HuH-7.5 (cell line): Measurements from ENCODE around the gene ERICH3.

Experiments
- DNase-seq: peaks from one replicate; pipeline ENCODE4 v3.0.0; 2011; ENCODE audit warnings: low spot score

ERICH3 gene

DNA sequence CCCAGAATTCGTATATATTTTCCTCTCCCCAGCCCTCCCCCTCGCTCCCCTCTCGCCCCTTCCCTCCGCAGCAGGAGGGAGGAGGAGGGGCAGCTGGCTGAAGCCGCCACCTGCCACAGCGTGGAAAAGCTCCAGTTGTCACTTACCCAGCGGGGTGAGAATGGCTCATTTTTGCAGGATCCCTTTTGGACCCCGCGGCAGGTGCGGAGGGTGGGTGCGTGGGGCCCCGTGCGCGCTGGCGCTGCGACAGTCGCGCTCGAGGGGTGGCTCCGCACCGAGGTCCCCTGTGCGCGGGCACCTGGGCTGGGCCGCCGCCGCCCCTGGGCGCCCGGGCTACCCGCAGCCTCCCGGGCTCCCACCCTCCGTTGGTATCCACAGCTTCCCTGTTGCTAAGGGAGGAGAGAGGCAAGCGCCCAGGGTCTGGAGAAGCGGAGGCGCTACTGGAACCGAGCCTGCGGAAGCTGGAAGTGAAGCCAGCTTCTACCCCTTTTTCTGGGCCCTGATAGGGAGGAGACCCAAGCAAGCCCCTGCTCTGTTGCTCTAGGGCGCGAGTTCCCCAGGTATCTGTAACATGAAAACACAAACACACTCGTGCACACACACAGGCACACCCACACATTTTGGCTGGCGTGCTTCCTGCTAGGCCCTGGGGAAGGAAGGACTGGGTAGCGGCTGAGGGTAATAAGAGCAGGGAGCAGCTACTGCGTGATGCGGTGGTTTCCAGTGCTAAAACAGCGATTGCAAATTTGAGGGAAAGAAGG, at the start of gene ERICH3:
Gene ERICH3 (minus strand): TSS at position 442 of the 761 bp plus-strand sequence. CDS start 273 bp downstream, at position 169.
- DNase-seq: no peak

DNA sequence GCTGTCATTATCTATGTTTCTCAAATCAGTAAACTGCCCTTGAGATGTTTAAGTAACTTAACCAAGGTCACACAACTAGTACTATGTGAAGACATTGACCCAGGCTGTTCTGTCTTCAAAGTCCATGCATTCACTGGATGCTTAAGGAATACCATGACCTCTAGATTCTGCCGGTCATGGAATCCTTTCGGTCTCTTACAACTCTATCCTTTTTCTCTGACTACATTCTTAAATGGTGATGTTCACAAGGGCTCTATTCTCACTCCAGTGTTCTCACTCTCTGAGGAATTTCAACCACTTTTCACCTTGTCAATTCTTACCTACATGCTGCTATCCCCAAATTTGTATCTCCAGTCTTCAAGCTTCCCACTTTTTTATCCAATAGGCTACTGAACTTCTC, 44.0 kb upstream of the ERICH3 start:
- no peak for DNase-seq

DNA sequence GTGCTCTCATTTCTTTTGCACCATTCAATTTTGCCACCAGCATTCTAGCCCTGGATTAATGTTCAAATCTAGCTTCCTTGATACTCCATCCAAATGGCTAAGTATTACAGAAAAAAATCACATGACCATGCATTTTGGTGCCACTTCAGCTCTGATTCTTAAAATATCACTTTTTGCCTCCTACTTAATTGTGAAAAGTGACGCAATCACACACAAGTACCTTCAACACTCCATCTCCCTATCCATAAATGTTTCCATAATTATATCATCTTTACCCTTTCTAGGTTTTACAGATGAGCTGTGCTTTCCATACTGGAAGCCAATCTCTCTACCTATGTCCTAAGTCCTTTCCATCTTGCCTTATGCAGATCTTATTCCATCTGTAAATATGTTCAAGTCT, 43.2 kb upstream of the ERICH3 start:
- DNase-seq: no peak

GRCh38 chr1:74715806-74716205, 42.2 kb upstream of the ERICH3 start:
- no peak for DNase-seq

- no peak for DNase-seq
These were observed 41.6 kb upstream of the ERICH3 start for GRCh38 chr1:74715236-74715502.

DNA sequence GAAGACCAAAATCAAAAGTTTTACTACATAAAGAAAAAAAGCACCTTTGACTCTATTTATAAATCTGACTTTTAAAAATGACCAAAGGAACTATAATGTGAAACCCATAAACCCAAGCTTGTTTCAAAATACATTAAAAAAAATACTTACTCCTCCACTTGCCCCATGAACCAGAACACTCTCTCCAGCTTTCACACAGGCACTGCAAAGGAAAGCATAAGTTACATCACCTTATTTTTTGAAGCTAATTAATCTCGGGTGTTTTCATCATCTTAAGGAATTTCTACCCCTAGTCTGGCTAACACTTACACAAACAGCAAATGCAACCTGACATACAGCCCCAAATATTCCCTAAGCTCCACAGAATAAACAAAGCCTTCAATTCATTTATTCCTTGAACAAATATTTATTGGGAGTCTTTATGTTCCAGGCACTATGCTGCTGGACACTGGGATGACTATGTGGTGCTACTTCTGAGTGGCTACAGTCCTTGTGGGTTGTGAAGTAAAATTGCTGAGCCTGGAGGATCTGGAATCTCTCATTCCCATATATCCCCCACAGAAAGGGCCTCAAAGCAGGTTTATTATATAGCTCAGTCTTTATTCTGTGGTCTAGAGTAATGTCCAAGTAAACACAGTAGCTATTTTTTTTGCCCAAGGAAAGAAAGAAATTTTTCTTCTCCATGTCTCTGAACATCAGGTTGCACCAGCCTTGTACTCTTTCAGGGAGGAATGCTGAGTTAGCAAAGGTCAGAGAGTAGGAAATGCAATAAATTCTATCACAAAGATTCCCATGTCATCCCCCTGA, 41.0 kb upstream of the ERICH3 start:
- DNase-seq: no peak

- DNase-seq: no peak
These were observed 40.3 kb upstream of the ERICH3 start for GRCh38 chr1:74713849-74714248.

GRCh38 chr1:74712881-74713280, 39.3 kb upstream of the ERICH3 start:
- no peak for DNase-seq

- no peak for DNase-seq
These were observed 30.0 kb upstream of the ERICH3 start for GRCh38 chr1:74703386-74704182.

DNA sequence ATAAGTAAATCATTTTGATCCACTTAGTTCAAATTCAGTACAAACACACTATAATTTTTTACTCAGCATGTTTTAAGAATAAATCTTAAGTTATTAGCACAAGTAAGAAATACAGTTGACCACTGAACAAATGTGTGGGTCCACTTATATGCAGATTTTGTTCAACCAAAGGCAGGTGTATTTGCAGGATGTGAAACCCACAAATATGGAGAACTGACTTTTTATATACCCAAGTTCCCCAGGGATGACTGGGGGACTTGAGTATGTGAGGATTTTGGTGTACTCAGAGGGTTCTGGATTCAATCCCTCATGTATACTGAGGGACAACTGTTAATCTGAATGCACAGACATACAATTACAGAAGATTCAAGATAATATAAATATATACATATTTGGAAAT, 25.7 kb upstream of the ERICH3 start:
- no peak for DNase-seq

DNA sequence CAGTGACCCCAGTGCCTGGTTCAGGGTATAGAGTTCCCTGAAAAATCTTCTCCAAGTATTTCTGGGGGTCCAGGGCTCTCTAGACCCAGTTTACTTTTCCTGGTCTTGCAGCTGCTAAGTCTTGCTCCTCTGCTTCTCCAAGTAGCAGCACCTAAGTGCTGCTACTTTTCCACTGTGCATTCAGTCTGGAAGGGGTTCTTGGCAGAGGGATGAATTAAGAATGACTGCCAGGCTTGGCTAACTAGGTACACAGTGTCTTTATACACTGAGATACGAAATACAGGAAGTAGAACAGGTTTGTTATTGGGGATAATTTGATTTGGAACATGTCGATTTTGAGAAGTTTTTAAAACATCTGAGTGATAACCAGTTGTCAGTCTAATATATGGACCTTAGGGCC, 24.2 kb upstream of the ERICH3 start:
- no peak for DNase-seq

DNA sequence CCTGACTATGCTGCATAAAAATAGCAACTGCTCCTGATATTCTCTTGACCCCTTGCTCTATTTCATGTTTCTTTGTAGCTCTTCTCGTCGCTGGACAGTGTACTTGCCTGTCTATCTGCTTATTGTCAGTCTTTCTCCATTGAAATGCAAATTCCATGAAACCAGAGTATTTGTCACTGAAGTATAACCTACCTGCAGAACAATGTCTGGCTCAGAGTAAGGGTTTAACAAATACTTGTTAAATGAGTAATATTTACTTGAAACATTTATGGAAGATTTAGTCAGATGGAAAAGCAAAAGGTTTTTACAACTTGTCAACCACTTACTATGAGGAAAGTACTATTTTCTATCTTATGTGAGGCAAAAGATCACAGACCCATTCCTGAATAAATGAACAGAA, 19.9 kb upstream of the ERICH3 start:
- no peak for DNase-seq

- DNase-seq: no peak
These were observed 17.3 kb upstream of the ERICH3 start for GRCh38 chr1:74690909-74691308.

DNA sequence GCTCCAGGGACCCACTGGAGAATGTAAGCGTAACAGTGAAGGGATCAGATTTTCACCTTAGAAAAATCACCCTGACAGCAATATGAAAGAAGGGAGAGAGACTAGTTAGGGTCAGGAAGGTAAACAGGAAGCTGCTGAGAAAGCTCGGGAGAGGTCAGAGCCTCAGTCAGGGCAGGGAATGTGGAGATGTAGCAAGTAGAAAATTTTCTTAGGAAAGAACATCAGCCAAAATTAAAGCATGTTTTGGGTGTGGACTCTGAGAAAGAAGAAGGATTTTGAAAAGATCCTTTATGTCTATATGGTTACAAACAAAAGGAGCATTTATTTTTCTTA, 16.7 kb upstream of the ERICH3 start:
- DNase-seq: no peak

- DNase-seq: no peak
These were observed 16.2 kb upstream of the ERICH3 start for GRCh38 chr1:74689621-74690363.

- DNase-seq: no peak
These were observed 13.3 kb upstream of the ERICH3 start for GRCh38 chr1:74686928-74687327.

DNA sequence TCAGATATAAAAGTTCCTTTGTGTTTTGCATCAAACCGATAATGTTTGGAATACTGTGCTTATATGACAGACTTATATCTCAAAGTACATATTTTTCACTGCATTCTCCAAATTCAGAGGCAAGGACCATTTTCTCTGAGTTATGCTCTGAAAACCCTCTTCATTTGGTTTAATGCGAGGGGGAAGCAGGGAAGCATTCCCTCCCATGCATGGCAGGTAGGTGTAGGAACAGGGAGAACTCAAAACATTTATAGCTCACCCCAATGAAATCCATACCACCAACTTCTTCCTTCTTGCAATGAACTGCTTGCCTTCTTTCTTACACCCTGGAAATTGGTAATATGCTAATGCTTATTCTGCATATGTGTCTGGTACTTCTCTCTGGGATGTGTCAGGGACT, 10.7 kb upstream of the ERICH3 start:
- no peak for DNase-seq

DNA sequence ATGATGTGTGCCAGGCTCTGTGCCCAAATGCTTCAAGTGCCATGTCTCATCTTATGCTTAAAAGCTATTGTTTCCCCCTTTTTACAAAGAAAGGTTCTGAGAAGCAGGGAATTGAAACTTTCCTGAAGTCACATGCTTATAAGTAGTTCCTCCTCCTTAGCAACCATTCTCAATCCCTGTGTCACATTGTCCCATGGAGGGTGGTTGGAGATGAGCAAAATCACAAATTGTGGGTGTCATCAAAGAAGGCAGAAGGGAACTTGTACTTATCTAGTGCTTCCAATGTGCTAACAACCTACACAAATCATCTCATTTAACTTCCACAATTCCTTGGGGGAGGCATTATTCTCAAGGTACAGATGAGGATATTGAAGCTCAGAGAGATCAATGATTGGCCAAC, 10.1 kb upstream of the ERICH3 start:
- no peak for DNase-seq

GRCh38 chr1:74681851-74682250, 8.3 kb upstream of the ERICH3 start:
- no peak for DNase-seq

- no peak for DNase-seq
These were observed 7.9 kb upstream of the ERICH3 start for GRCh38 chr1:74681449-74681848.

DNA sequence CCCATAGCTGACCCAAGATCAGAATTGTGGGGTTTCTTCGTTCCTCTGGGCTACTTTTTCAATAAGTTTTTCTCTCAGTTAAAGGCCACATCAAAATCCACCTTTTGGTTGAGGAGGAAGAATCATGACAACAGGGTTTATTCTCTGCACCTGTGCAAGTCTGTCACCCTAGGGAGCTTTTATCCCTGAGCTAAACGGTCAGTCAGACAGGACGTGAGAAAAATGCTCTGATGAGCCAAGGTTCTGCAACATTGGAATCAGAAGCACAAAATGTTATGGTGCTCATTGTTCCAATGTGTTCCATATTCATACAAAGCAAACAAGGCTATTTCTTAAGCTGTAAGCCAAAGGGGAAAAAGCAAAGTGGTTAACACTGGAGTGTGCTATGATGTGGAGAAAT, 7.4 kb upstream of the ERICH3 start:
- no peak for DNase-seq

DNA sequence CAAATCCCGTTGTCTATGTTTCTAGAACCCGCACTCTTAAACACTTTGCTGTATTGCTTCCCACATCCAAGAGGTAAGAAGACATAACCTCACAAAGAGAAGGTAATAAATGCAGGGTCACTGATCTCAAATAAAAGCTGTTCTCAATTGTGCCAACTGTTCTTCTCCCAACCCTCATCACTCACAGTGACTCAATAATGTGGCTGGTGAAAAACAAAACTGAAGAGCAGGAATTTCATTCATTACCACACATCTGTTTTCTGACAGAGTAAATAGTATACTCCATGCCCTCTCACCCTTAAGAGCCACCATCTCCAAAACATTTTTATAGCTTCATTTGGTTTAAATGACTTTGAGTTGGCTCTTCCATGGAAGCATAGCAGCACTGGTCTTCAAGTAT, 6.2 kb upstream of the ERICH3 start:
- no peak for DNase-seq
